ENCODE data around the gene FAHD2A. TPM values are rescaled to one million over a fixed set of nuclear protein-coding genes. Genes with fewer than 3 reads are reported as not detected.
A peak's percentile ranks its signal among the peaks of the same experiment; 100 is the strongest.

Gene FAHD2A
- total RNA-seq, 6 experiments from 2014 or later = 62.2 to 80.1 (median 75.7) TPM

DNA sequence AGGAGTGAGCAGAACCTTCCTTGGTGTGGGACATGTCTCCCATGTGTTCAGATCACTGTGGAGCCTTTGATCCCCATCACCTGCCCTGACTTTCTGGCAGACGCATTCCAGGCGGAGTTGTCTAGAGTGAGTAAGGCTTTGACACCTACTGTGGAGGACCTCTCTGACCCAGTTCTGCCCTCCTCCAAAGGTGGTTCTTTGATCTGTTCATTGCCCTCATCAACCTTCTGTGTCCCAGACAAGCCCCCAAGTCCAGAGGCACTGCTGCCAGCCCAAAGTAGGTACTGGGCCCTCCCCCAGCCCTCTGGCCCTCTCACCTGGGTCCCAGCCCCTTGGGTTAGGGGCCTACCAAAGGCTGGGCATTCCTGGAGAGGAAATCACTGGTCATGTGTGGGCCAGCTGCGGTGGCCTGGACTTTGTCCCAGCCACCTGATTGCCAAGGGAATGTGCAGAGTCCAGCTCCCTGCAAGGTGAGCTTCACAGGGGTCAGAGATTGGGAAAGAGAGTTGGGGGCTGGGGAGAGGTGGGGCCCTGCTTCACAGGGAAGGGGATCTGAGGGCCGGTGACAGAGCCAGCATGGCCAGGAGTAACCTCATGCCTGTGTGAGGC lies 12.1 kb upstream of the FAHD2A start:
- TF ChIP-seq, protein P1, sequence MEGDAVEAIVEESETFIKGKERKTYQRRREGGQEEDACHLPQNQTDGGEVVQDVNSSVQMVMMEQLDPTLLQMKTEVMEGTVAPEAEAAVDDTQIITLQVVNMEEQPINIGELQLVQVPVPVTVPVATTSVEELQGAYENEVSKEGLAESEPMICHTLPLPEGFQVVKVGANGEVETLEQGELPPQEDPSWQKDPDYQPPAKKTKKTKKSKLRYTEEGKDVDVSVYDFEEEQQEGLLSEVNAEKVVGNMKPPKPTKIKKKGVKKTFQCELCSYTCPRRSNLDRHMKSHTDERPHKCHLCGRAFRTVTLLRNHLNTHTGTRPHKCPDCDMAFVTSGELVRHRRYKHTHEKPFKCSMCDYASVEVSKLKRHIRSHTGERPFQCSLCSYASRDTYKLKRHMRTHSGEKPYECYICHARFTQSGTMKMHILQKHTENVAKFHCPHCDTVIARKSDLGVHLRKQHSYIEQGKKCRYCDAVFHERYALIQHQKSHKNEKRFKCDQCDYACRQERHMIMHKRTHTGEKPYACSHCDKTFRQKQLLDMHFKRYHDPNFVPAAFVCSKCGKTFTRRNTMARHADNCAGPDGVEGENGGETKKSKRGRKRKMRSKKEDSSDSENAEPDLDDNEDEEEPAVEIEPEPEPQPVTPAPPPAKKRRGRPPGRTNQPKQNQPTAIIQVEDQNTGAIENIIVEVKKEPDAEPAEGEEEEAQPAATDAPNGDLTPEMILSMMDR (IDR thresholded peaks at IDR 0.05) = no peak
- TF ChIP-seq POLR2A (IDR thresholded peaks at IDR 0.05) = no peak
- H3K4me1 ChIP-seq = peaks cover 0 to 54% (median 20%) of the 10 kb centered on the region in 4 donors
- ATAC-seq = peak; percentile 56 to 83 (median 76)
- DNase-seq = peak; percentile 69 to 90 (median 84)
- no peaks in the 10 kb centered on the region for H3K9me3 ChIP-seq
- peak overlapping the region; percentile 58 to 89 (median 75) for H3K27ac ChIP-seq
- no peaks in the 10 kb centered on the region for H3K27me3 ChIP-seq
- WGBS (ENCODE audit: insufficient coverage, low coverage, low lambda C conversion rate, missing lambda C conversion rate) = 63% methylated on average over 2 of the region's 4 CpGs
- no peaks in the 10 kb centered on the region for H3K36me3 ChIP-seq
- H3K4me3 ChIP-seq = no peak overlapping the region
- intact Hi-C loops (cut with DNase I) = no loop called here

DNA sequence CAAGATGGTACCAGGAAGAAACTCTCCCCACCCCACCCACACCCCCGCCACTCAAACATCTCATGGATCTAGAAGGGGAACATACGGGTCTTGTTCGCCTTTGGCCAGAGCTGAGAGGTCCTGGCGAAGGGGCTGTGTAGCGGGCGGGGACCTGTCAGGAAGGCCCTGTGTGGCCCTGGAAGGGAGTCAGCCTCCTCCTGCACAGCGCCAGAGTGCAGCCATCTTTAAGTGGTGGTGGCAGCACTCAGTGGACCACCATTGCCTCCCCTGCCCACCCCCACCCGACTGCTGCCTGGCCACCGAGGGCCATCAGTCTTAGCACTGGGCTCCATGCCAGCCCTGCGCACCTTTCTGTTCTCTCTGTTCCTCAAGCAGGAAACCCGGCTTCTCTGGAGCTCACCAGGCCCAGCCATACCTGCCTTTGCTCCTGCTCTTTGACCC lies 11.6 kb upstream of the FAHD2A start:
- ATAC-seq (peak in 3 of 4 donors; percentile 2 to 15 (median 5)), DNase-seq (no peak)
- H3K27me3 ChIP-seq = no peaks in the 10 kb centered on the region
- TF ChIP-seq, protein P1 (IDR thresholded peaks at IDR 0.05) = no peak
- no peak for TF ChIP-seq POLR2A (IDR thresholded peaks at IDR 0.05)
- intact Hi-C loops (cut with DNase I) = no loop called here
- H3K27ac ChIP-seq = peak overlapping the region in 2 of 3 donors; percentile 75 to 89
- H3K4me3 ChIP-seq = no peak overlapping the region
- WGBS (ENCODE audit: insufficient coverage, low coverage, low lambda C conversion rate, missing lambda C conversion rate) = 58% methylated on average over 3 of the region's 11 CpGs
- no peaks in the 10 kb centered on the region for H3K9me3 ChIP-seq
- H3K36me3 ChIP-seq = no peaks in the 10 kb centered on the region
- peaks cover 0 to 54% (median 20%) of the 10 kb centered on the region in 4 donors for H3K4me1 ChIP-seq

DNA sequence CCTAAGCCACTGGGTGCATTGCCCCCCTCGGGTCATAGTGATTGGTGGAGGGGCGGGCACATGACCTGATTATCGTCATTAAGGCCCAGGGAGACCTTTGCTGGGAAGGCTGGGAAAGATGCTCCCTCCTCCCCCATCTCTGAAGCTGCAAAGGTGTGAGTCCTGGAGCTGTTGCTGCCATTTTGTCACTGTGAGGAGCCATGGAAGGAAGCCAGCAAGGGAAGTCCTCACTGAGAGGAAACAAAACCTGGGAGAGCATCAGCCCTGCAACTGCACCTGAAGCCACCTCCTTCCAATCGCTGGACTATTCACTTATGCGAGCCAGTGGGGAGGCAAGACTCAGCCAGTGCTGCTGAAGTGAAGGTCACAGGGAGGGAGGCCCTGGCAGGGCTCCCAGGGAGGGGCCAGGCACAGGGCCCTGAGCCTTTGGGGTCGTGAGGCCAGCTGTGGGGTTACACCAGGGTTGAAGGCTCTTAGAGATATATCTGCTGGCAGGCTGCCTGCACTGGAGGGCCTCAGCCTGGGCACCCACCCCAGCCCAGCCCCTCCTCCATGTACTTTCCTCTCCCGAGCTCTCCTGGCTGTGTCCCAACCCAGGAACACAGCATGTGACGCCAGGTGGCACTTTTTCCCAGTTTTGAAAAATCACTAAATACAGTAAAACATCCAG lies 10.7 kb upstream of the FAHD2A start:
- peak; percentile 67 to 95 (median 94) for DNase-seq
- 12% methylated on average over 4 of the region's 8 CpGs for WGBS (ENCODE audit: insufficient coverage, low coverage, low lambda C conversion rate, missing lambda C conversion rate)
- ATAC-seq = peak; percentile 62 to 76 (median 74)
- TF ChIP-seq, protein P1 (IDR thresholded peaks at IDR 0.05) = peak in 2 of 4 donors; percentile 21 to 29
- TF ChIP-seq POLR2A (IDR thresholded peaks at IDR 0.05) = no peak
- H3K27me3 ChIP-seq = no peaks in the 10 kb centered on the region
- peaks cover 0 to 49% (median 20%) of the 10 kb centered on the region in 4 donors for H3K4me1 ChIP-seq
- H3K9me3 ChIP-seq = no peaks in the 10 kb centered on the region
- no peaks in the 10 kb centered on the region for H3K36me3 ChIP-seq
- intact Hi-C loops (cut with DNase I) = no loop called here
- no peak overlapping the region for H3K4me3 ChIP-seq
- H3K27ac ChIP-seq = peak overlapping the region; percentile 18 to 89 (median 53)

DNA sequence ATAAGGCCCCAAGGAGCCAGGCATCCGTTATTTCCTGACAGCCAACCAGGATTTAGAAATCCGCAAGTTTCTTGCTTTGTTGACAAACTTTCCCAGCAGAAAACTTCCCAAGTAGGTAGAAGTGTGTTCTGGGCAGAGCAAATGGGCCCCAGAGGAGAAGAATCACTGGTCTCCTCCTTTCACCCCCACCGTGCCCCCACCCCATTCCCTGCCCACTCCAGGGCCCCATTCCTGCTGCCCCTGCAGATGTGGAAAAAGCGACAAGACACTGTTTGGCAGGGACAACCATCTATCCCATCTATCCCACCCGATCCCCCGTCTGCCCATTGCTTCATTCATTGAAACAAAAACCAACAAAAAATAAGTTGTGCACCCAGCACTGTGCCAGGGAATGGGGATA lies 10.2 kb upstream of the FAHD2A start:
- no peaks in the 10 kb centered on the region for H3K9me3 ChIP-seq
- peak overlapping the region; percentile 18 to 89 (median 53) for H3K27ac ChIP-seq
- WGBS (ENCODE audit: insufficient coverage, low coverage, low lambda C conversion rate, missing lambda C conversion rate) = 32% methylated on average over 6 of the region's 6 CpGs
- TF ChIP-seq POLR2A (IDR thresholded peaks at IDR 0.05) = no peak
- TF ChIP-seq, protein P1 (IDR thresholded peaks at IDR 0.05) = no peak
- no peaks in the 10 kb centered on the region for H3K36me3 ChIP-seq
- DNase-seq (no peak), ATAC-seq (no peak)
- H3K4me1 ChIP-seq = peaks cover 0 to 49% (median 20%) of the 10 kb centered on the region in 4 donors
- intact Hi-C loops (cut with DNase I) = no loop called here
- H3K4me3 ChIP-seq = no peak overlapping the region
- H3K27me3 ChIP-seq = no peaks in the 10 kb centered on the region

All from right lobe of liver (tissue), 6 donors.